Effector memory CD4-positive, alpha-beta T cell (primary cell): Measurements from ENCODE around the gene MAG.

Experiments used
- DNase-seq, 3 donors: peaks; one replicate each; pipeline ENCODE4 v3.0.0-alpha.2; 2020
- H3K27ac ChIP-seq: 2 replicates; pipeline ENCODE4 v1.7.0; 2013; ENCODE audit warnings: mild to moderate bottlenecking, low read length, moderate library complexity; ENCODE audit not compliant: insufficient read depth, poor library complexity, severe bottlenecking
- H3K27me3 ChIP-seq: replicated peaks from 2 replicates; pipeline ENCODE4 v1.7.0; 2013; ENCODE audit warnings: mild to moderate bottlenecking, low read length; ENCODE audit not compliant: insufficient read depth, control insufficient read depth, poor library complexity, severe bottlenecking
- H3K36me3 ChIP-seq: 2 replicates; pipeline ENCODE4 v1.7.0; 2013; ENCODE audit warnings: mild to moderate bottlenecking, low read length, moderate library complexity; ENCODE audit not compliant: control insufficient read depth, insufficient read depth
- H3K4me1 ChIP-seq: 2 replicates; pipeline ENCODE4 v1.7.0; 2013; ENCODE audit warnings: low read length, mild to moderate bottlenecking; ENCODE audit not compliant: control insufficient read depth, insufficient read depth, poor library complexity, severe bottlenecking
- H3K4me3 ChIP-seq: 2 replicates; pipeline ENCODE4 v1.7.0; 2013; ENCODE audit warnings: low read length, low read depth, mild to moderate bottlenecking; ENCODE audit not compliant: insufficient read depth, poor library complexity, severe bottlenecking
- H3K9me3 ChIP-seq: 2 replicates; pipeline ENCODE4 v1.7.0; 2013; ENCODE audit warnings: mild to moderate bottlenecking, low read length, moderate library complexity; ENCODE audit not compliant: control insufficient read depth

MAG gene

DNA sequence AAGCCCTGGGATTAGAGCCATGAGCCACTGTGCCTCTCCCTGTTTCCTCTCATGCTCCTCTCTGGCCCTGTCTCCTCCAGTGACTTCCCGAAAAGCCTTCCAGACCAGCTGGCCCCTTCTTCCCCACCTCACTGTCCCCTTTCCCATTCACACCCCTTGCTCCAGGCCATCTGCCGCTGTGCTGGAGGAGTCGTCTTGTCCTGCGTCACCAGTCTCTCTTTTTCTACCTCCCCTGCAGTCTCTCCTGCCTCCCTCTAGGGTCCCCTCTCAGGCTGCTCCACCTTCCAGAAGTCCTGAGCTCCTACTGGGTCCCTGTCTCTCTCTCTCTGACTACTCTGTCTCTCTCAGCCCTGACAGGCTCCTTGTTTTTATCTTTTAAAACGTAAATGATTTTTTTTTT is 50.5 kb downstream of the MAG start:
- H3K4me3 ChIP-seq, result no peak overlapping the region
- H3K27me3 ChIP-seq, result no peaks in the 10 kb centered on the region
- H3K4me1 ChIP-seq, result peaks cover 18% of the 10 kb centered on the region
- DNase-seq, result no peak
- no peaks in the 10 kb centered on the region for H3K36me3 ChIP-seq
- no peak overlapping the region for H3K27ac ChIP-seq
- H3K9me3 ChIP-seq, result no peaks in the 10 kb centered on the region

DNA sequence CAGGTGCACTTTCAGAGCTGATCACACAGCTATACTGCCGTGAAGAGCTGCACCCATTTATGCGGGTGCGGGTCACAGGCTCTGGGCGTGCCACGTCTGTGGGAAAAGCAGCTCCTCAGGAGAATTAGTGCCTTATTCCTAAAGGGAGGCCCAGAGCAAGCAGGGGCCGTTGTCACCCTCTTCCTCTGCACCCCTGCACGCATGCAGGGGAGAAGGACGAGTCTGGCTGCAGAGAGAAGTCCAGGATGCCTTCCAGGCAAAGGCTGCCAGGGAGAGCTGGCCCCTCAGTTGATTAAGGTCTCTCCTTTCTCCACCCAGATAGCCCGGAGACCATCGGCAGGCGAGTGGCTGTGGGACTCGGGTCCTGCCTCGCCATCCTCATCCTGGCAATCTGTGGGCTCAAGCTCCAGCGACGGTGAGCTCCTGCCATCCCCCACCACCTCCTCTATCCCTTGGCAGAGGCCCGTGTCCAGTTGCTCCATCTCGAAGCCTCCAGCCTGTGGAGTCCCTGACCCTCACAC is 52.6 kb downstream of the MAG start:
- Histone ChIP-seq H3K36me3 (no peaks in the 10 kb centered on the region), H3K4me1 (peaks cover 25% of the 10 kb centered on the region), H3K4me3 (no peak overlapping the region), H3K27me3 (no peaks in the 10 kb centered on the region), H3K9me3 (no peaks in the 10 kb centered on the region), H3K27ac (no peak overlapping the region)
- DNase-seq, result no peak

GRCh38 chr19:35345671-35346111 is 53.7 kb downstream of the MAG start:
- Histone ChIP-seq H3K36me3 (no peaks in the 10 kb centered on the region), H3K27ac (no peak overlapping the region), H3K9me3 (no peaks in the 10 kb centered on the region), H3K4me1 (peaks cover 25% of the 10 kb centered on the region), H3K27me3 (no peaks in the 10 kb centered on the region), H3K4me3 (no peak overlapping the region)
- no peak for DNase-seq

DNA sequence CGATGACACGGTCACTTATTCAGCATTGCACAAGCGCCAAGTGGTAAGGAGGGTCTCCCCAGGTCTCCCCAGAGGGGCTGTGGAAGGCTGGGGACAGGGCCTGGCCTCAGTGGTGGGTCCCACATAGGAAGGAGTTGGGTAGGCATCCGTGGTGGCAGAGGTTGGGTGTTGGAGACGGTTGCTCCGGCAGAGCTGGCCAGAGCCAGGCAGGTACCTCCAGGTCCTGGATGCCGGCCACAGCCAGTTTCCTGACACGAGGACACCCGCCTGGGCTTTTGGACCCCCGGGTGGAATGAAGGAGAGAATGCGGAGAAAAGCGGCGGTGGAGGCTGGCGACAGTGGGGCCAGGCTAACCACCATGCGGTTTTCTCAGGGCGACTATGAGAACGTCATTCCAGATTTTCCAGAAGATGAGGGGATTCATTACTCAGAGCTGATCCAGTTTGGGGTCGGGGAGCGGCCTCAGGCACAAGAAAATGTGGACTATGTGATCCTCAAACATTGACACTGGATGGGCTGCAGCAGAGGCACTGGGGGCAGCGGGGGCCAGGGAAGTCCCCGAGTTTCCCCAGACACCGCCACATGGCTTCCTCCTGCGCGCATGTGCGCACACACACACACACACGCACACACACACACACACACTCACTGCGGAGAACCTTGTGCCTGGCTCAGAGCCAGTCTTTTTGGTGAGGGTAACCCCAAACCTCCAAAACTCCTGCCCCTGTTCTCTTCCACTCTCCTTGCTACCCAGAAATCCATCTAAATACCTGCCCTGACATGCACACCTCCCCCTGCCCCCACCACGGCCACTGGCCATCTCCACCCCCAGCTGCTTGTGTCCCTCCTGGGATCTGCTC is 54.5 kb downstream of the MAG start:
- Histone ChIP-seq H3K4me3 (peak overlapping the region; percentile 41), H3K9me3 (no peaks in the 10 kb centered on the region), H3K4me1 (peaks cover 25% of the 10 kb centered on the region), H3K36me3 (no peaks in the 10 kb centered on the region), H3K27ac (peak overlapping the region; percentile 60), H3K27me3 (no peaks in the 10 kb centered on the region)
- DNase-seq, result peak; percentile 62 to 72 (median 69)

- H3K27ac ChIP-seq, result peak within 1 kb of the TSS; percentile 60
- DNase-seq, result peak; percentile 22 to 53 (median 29)
- peaks cover 25% of the 10 kb centered on the region for H3K4me1 ChIP-seq
- H3K4me3 ChIP-seq, result peak within 1 kb of the TSS; percentile 41
- H3K9me3 ChIP-seq, result no peaks in the 10 kb centered on the region
- H3K36me3 ChIP-seq, result no peaks in the 10 kb centered on the region
- H3K27me3 ChIP-seq, result no peaks in the 10 kb centered on the region
These were observed 55.4 kb downstream of the MAG start, which contains the start of gene FFAR1 for GRCh38 chr19:35347171-35347929. Gene FFAR1, plus strand, starts transcription at chr19:35347902. Its CDS starts 3,650 bp downstream, at chr19:35351552.

DNA sequence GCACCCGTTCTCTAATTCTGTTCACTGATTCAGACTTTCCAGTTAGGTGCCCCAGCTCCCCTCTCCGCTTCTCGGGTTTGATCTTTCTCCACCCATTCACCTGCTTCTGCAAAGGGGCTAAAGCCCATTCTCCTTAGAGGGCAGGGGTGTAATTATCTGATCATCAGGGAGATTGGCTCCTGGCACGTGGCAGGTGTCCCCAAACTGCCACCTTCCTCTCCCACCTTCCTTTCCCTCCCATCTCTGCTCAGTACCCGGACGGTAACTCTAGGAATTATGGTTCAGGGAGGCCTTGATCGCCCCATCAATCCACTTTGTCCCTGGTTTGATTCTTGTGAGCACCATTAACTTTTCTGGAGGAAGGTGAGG is 56.0 kb downstream of the MAG start:
- Histone ChIP-seq H3K36me3 (no peaks in the 10 kb centered on the region), H3K27me3 (no peaks in the 10 kb centered on the region), H3K9me3 (no peaks in the 10 kb centered on the region), H3K27ac (peak overlapping the region; percentile 24), H3K4me1 (peaks cover 30% of the 10 kb centered on the region), H3K4me3 (no peak overlapping the region)
- DNase-seq, result no peak

DNA sequence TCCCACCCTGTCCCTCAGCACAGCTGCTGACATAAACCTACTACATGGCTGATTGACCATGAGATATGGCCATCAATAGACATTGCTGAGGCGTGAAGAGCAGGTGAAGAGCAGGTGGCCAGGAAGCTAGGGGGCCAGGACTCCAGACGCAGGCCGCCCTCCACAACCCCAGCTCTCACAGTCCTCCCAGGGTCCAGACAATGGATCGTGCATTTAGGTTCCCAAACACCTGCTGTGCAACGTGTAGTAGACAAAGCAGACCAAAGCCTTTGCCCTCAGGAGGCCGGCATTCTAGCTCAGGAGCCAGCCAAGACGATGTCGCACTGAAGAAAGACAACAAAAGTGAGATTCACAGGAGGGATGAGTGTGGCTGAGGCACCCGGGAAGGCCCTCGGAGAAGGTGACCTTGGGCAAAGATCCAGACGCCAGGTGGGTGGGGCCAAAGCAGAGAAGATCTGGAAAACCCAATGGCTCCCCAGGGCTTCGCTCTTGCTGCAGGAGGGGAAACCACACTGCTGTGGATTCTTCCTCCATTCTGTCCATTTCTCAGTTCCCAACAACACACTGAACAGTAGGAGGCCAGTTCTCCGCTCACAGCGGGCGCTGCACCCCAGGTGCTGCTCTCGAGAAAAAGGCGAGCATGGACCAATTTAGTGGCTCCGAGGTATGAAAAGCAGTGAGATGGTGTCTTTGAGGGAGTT is 57.1 kb downstream of the MAG start:
- Histone ChIP-seq H3K4me1 (peaks cover 33% of the 10 kb centered on the region), H3K36me3 (no peaks in the 10 kb centered on the region), H3K27ac (no peak overlapping the region), H3K9me3 (no peaks in the 10 kb centered on the region), H3K27me3 (no peaks in the 10 kb centered on the region), H3K4me3 (no peak overlapping the region)
- DNase-seq, result no peak

DNA sequence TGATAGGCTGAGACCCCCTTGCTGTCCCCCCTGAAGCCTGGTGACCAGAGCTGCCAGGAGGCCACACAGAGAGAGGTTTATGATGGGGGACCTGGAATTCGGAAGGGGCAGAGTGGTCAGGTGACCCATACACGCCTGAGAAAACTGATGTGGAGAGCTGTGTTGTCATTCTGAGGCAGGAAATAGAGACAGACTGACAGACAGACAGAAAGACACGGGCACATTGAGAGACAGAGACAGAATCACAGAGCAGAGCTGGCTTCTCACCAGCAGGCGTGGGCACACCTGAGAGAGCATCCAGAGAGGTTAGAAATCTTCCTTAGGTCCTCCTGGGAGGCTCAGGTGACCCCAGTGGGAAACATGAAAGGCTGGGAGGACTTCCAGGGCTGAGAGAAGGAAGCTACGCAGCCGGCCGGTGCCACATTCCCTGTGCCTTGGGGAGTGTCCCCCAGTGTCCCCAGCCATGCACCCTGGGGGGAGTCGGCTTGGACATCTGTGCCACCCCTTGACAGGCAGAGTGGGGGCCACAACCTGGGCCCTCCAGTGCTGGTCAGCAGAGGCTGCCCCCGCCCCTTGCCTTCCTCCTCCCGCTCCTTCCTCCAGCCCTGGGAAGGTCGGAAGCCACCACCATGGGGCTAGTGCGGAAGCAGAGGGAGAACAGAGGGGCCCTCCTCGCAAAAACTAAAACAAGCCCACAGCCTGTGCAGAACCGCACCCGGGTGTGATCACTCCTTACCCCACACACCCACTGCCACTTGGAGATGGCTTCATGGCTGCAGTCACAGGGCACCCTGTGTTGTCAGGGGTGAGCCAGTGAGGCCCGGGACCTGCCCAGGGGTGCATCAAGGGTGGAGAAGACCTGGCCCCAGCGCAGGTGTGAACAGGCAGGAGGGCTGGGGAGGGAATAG is 57.9 kb downstream of the MAG start:
- H3K4me3 ChIP-seq, result no peak overlapping the region
- H3K36me3 ChIP-seq, result no peaks in the 10 kb centered on the region
- no peaks in the 10 kb centered on the region for H3K27me3 ChIP-seq
- H3K27ac ChIP-seq, result no peak overlapping the region
- peaks cover 33% of the 10 kb centered on the region for H3K4me1 ChIP-seq
- DNase-seq, result no peak
- H3K9me3 ChIP-seq, result no peaks in the 10 kb centered on the region

DNA sequence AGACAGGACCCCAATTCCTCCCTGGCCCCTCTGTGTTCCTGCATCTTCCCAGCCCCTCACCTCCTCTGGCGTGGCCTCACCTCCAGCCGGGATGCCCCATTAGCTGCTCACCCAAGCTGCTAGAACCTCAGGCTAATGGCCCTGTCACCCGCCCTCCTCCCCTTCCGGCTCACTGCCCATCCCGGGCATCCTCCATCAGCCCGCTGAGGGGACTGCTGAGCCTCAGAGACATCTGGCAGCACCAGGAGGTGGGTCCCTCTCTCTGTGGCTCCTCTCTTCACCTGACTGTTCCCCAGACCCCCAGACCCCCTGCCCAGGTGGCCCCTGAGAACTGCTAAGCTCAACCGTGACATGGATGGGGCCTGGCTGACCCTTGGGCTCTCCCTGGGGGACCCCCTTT is 58.6 kb downstream of the MAG start:
- peaks cover 33% of the 10 kb centered on the region for H3K4me1 ChIP-seq
- H3K9me3 ChIP-seq, result no peaks in the 10 kb centered on the region
- H3K27ac ChIP-seq, result no peak overlapping the region
- H3K4me3 ChIP-seq, result no peak overlapping the region
- no peaks in the 10 kb centered on the region for H3K27me3 ChIP-seq
- H3K36me3 ChIP-seq, result no peaks in the 10 kb centered on the region
- DNase-seq, result no peak
